ENCODE measurements around the gene CHD6.

The CHD6 gene

GRCh38 chr20:41586772-41587171 is 31.4 kb downstream of the CHD6 start:
- no peak for DNase-seq

GRCh38 chr20:41580350-41580749 is 37.8 kb downstream of the CHD6 start:
- no peak for DNase-seq

GRCh38 chr20:41577129-41578009 is 40.8 kb downstream of the CHD6 start:
- DNase-seq = no peak

- no peak for DNase-seq
Measured at GRCh38 chr20:41575412-41575811, 42.8 kb downstream of the CHD6 start.

- DNase-seq = no peak
Measured at GRCh38 chr20:41574802-41575389, 43.3 kb downstream of the CHD6 start.

DNA sequence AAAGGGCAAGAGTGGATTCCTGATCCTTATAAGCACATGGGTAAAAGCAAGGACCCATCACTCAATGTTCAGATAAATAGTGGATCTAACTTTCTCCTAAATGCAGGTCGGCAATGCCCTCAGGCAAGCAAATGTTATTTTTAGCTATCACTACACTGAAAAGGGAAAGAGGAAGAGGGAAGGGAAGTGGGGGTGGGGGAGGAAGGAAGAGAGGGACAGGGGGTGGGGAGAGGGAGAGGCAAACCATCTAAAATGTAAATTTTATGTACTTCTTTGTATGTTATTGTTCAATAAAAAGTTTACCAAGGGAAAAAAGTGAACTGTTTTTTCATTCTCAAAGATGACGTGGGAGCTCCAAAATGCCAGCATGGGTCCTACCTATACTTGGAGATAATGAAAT is 44.2 kb downstream of the CHD6 start:
- no peak for DNase-seq

DNA sequence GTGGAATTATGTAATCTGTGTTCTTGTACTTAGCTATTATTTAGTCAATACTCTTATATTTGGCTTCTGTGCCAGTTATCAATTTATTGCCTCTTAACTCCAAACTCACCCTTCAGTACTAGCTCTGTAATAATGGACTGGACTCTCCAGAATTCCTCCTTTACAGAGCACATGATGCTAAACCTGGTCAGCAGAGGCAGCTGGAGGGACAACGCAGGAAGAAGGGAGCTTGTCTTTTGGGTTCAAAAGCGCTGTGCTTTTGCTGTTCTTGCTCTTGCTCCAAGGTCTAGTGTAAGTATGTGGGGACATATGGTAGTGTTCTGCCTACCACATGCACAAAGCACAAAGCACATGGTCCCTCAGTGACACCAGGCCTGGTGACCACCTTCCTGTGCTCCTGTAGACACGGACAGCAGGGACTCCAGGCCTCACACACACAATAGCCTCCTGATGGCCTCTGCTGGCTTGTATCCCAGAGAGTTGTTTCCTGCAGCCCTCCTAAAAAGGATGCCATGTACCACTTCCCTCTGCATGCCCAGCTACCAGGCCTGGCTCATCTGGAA is 46.1 kb downstream of the CHD6 start:
- no peak for DNase-seq

DNA sequence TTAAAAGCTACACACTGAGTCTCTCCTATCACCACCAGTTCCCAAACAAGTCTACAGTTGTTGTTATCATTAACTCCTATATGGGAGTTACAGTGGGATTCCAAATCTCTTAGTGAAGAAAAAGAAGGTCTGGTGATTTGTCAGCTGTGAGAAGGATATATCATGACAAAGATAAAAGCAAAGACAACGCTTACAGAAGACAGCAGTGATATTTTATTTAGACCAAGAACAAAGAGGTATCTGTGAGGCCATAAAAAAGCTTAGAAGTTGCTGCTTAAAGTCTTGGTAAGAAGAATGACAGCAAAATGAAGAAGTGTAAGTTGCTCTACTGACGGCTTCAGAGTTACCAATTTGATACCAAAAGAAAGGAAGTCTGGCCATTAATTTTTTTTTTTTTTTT is 47.2 kb downstream of the CHD6 start:
- DNase-seq = no peak

DNA sequence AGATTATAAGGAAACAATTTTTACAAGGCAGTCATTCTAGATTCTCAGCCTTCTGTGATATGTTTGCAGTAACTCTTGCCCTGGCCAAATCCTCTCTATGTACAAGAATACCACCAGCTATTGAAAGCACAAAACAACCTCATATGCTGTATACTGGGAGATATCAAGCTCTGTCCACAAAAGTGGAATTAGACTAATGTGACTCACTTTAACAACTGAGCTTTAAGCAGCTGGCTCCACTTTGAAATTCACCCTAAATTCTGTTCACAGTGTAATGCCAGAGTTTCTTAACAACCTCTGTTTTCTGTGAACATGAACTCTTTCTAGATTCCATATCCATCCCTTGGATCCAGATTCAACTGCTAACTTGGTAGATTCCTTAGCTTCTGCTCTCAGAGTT is 47.6 kb downstream of the CHD6 start:
- no peak for DNase-seq

DNA sequence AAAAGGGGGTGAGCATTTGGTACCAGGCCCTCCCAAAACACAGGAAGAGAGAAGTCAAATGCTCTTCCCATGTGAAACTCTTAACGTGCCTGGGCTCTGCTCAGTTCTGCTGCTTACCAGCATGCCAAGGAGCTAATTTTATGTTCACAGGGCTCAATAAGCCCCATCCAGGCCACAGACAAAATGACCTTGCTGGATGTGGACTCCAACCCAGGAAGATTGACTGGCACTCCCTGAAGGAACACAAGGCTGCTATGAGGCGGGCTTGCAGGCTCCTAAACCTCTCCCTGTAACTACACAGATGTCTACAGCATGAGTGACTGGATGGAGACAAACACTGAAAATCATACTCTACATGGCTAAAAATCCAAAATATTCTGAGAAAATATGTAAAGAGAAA is 50.6 kb downstream of the CHD6 start:
- DNase-seq = no peak

- DNase-seq = no peak
Measured at GRCh38 chr20:41566896-41567527, 51.2 kb downstream of the CHD6 start.

GRCh38 chr20:41563087-41563486 is 55.1 kb downstream of the CHD6 start:
- no peak for DNase-seq

DNA sequence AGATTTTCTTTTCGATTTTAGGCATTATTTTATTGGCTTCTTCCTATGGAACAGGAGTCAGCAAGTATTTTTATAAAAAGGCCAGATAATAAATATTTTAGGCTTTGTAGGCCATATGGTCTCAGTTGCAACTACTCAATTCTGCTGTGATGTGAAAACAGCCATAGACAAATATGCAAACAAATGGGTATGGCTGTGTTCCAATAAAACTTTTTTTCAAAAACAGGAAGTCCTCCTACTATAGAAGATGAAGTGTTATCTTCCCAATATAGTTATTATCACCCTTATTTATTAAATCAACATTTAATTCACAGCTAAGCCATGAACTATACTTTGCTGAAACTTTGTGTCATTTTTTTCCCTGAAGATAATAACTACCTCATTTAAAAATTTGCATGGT is 57.2 kb downstream of the CHD6 start:
- DNase-seq = no peak

DNA sequence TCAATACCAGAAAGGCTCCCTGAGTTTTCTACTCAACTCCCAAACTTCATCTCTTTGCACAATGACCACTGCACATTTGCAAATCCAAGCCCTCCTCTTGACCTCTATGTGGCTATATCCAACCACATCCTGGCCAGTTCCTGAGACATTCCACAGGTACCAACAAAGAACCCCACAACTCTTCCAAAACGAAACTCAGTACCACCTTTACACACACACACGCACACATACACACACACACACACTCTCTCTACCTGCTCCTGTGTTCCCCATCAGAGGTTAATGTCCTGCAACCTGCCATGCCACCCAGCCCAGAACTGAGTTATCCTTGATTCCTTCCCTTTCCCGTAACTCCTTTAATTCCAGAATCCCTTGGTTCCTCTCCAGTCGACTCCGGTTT is 58.5 kb downstream of the CHD6 start:
- DNase-seq = no peak

DNA sequence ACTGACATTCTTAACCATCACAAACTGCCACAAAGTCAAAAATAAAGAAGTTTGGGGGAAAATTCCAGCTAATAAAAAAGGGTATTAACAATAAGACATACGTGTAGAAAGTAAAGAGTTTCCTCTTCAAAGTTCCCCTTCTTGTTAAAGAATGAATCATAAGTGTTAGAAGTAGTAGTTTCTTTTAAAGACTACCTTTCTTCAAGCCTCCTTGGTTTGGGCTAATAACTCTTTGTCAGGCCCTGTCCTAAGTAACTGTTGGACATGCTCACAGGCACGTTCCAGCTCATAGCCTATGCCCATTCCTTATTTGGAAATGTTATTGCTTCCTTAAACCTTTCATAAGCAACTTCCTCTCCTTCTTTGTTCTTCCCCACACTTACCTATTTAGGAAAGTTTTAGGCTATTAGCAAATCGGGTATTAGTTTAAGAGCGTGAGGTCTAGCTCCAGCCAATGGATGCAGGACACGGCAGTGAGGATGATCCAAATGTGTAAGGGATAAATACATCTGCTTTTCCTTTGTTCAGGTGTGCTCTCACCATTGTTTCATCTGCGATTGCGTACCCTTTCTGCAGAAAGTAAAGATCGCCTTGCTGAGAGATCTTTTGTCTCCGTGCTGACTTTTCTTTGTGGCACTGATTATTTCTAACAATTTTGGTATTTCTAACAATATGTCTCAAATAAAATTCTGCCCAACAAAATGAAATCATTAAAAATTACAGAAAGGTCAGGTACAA is 64.9 kb downstream of the CHD6 start:
- DNase-seq = no peak

DNA sequence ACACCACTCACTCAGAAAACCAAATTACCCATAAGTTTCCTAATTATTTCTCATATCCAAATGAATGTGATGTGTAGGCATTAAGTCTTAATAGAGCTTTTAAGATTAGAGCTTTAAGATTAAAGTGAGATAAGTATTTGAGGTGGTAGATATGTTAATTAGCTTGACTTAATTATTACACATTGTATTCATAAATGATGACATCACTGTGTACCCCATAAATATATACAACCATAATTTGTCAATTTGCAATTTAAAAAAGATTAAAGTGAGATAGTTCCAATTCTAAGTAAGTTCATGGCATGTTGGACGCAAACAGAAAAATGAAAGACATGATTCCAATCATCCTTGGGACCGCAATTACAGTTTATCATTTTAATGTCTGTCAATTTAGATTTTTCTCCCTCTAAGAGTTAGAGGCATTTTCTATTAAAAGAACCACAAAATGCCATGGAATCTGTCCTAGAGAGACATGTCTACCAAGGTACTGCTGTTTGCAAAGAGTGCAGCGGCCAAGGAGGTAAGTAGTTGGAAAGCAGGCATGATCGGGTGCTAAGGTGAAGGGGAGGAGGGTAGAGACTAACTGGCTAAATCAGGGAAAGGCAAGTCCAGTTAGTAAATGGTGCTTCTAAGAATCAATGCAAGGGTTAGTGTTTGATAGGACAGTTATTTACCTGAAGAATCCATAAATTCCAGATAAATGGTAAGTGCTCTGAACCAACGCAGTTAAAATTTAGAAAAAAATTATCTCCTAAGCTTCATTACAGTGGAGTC is 65.7 kb downstream of the CHD6 start:
- DNase-seq = no peak

- DNase-seq = no peak
Measured at GRCh38 chr20:41551011-41551705, 67.0 kb downstream of the CHD6 start.

- no peak for DNase-seq
Measured at GRCh38 chr20:41547221-41547620, 71.0 kb downstream of the CHD6 start.

DNA sequence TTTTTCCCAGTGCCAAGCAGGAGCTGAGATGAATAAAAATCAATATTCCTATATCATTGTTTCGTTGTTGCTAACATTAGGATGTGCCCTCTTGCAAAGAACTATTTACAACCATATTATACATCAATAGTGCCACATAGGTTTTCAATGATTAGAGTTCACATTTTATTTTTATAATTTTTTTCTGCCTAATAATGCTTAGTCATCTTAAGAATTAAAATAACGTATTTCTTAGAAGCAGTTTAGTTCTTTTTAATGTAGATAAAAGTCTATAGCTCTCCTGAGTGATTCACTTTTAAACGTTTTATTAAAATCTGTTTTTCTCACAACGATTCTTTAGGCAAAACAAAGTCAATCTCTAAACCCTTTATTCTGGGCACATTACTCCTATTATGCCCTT is 71.6 kb downstream of the CHD6 start:
- no peak for DNase-seq

GRCh38 chr20:41544472-41544871 is 73.7 kb downstream of the CHD6 start:
- DNase-seq = no peak

DNA sequence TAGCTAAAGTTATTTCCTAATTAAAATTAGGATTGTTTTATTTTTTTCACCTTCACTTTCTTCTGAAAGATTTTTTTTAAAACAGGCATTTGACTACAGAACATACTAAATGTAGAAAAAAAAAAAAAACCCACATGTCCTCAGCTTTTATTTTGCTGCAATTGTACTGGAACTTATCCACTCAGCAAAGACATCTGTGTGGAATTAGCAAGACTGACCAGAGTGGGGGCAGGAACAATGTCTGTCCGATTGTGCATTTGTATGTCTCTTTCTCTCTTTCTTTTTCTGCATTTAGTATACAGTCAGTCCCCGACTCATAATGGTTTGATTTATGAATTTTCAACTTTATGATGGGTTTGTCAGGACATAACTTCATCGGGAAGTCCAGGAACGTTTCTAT is 77.3 kb downstream of the CHD6 start:
- DNase-seq = no peak

DNA sequence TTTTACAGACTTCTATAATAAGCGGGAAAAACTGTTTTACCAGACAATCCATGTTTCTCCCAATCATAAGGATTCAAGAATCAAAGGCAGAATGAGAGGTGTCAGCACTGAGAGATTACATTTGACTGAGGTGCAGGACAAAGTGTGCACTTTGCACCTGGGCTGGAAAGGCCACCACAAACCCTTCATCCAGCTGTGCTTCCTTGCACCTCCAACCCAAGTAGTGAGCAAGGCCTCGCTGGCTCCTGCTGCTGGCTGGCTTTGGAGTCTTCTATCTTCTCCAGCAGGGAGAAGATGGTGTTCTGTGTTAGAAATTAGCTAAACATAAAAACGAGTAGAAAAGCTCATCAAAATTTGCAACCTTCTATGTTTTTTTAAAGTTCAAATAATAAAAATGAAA is 77.7 kb downstream of the CHD6 start:
- DNase-seq = no peak
